Astrocyte of the spinal cord (primary cell): ENCODE results near the gene UTP4.
"Not testable (repeated sequence)": the region's sequence is repeated elsewhere in the genome, so short reads cannot be mapped to it uniquely, and the experiment has no call there.

Source experiments
- DNase-seq: peaks from one replicate; pipeline ENCODE4 v3.0.0; 2011; ENCODE audit warnings: low read depth, low spot score
- H3K4me3 ChIP-seq: 2 replicates; pipeline ENCODE4 v1.5.1; 2011; ENCODE audit warnings: low read depth, mild to moderate bottlenecking, low read length, moderate library complexity
- CTCF ChIP-seq: IDR thresholded peaks from 2 replicates; pipeline ENCODE4 v1.5.1; 2012; ENCODE audit warnings: low read depth, mild to moderate bottlenecking, low read length, inconsistent platforms
- in situ Hi-C: cut with HindIII; loops from 2 replicates; pipeline ENCODE4 v1.10.0; 2017; ENCODE audit warnings: low sequenced_read_pairs

UTP4 gene

GRCh38 chr16:69120096-69120664, 12.3 kb upstream of the UTP4 start:
- H3K4me3 ChIP-seq = no peak overlapping the region
- TF ChIP-seq CTCF = no peak
- DNase-seq = no peak
- in situ Hi-C loops = no loop called here

GRCh38 chr16:69123910-69124309, 8.5 kb upstream of the UTP4 start:
- peak; percentile 63 for TF ChIP-seq CTCF
- peak; percentile 74 for DNase-seq
- H3K4me3 ChIP-seq = no peak overlapping the region
- in situ Hi-C loops = no loop called here

- DNase-seq, in situ Hi-C loops: not testable (repeated sequence)
Observed at GRCh38 chr16:69124406-69124805, 8.0 kb upstream of the UTP4 start.

GRCh38 chr16:69124961-69125360, 7.5 kb upstream of the UTP4 start:
- DNase-seq, in situ Hi-C loops, H3K4me3 ChIP-seq: not testable (repeated sequence)

More at GRCh38 chr16:69124406-69124805, 8.0 kb upstream of the UTP4 start:
- not testable (repeated sequence) for H3K4me3 ChIP-seq

- in situ Hi-C loops = no loop called here
- no peak overlapping the region for H3K4me3 ChIP-seq
- TF ChIP-seq CTCF = no peak
- DNase-seq = no peak
Observed at GRCh38 chr16:69126221-69126620, 6.2 kb upstream of the UTP4 start.

- in situ Hi-C loops, H3K4me3 ChIP-seq, DNase-seq: not testable (repeated sequence)
Observed at GRCh38 chr16:69126801-69127200, 5.6 kb upstream of the UTP4 start.

- H3K4me3 ChIP-seq = no peak overlapping the region
- TF ChIP-seq CTCF = no peak
- in situ Hi-C loops = no loop called here
- no peak for DNase-seq
Observed at GRCh38 chr16:69127966-69128510, 4.4 kb upstream of the UTP4 start.

GRCh38 chr16:69130461-69130860, 2.0 kb upstream of the UTP4 start:
- TF ChIP-seq CTCF = no peak
- DNase-seq = no peak
- in situ Hi-C loops = no loop called here
- H3K4me3 ChIP-seq = no peak overlapping the region
